MM.1S (cell line): Measurements from ENCODE around the gene YWHAQ.

Experiments used
- DNase-seq: peaks from one replicate; pipeline ENCODE4 v3.0.0-alpha.2; 2015
- H2AFZ ChIP-seq: fragments of 300-600 bp; sonication (generic); 2 replicates; pipeline ENCODE4 v1.6.0; 2016; ENCODE audit warnings: antibody characterized with exemption, low read length
- H3F3A ChIP-seq: fragments of 300-600 bp; sonication (generic); 2 replicates; pipeline ENCODE4 v1.6.1; 2016; ENCODE audit warnings: mild to moderate bottlenecking, antibody characterized with exemption, low read length, moderate library complexity, mixed read lengths; ENCODE audit not compliant: insufficient read depth
- H3K27ac ChIP-seq: fragments of 300-600 bp; sonication (generic); 2 replicates; pipeline ENCODE4 v1.5.1; 2016; ENCODE audit warnings: mild to moderate bottlenecking, low read length
- H3K27me3 ChIP-seq: fragments of 300-600 bp; sonication (generic); replicated peaks from 2 replicates; pipeline ENCODE4 v1.6.0; 2016; ENCODE audit warnings: low read length; ENCODE audit not compliant: insufficient read depth
- H3K36me3 ChIP-seq: fragments of 300-600 bp; sonication (generic); replicated peaks from 2 replicates; pipeline ENCODE4 v1.6.1; 2016; ENCODE audit warnings: mild to moderate bottlenecking, low read length, mixed read lengths; ENCODE audit not compliant: insufficient read depth
- H3K4me1 ChIP-seq: fragments of 300-600 bp; sonication (generic); 2 replicates; pipeline ENCODE4 v1.6.1; 2016; ENCODE audit warnings: low read length, mixed read lengths
- H3K4me2 ChIP-seq: fragments of 300-600 bp; sonication (generic); 2 replicates; pipeline ENCODE4 v1.6.0; 2016; ENCODE audit warnings: low read depth, low read length
- H3K4me3 ChIP-seq: fragments of 300-600 bp; sonication (generic); 2 replicates; pipeline ENCODE4 v1.5.1; 2016; ENCODE audit warnings: low read length, mixed read lengths
- H3K79me2 ChIP-seq: fragments of 300-600 bp; sonication (generic); 2 replicates; pipeline ENCODE4 v1.6.1; 2016; ENCODE audit warnings: mixed run types, low read length, mixed read lengths
- H3K9ac ChIP-seq: fragments of 300-600 bp; sonication (generic); 2 replicates; pipeline ENCODE4 v1.6.1; 2016; ENCODE audit warnings: low read length, mixed read lengths
- H3K9me2 ChIP-seq: fragments of 300-600 bp; sonication (generic); replicated peaks from 2 replicates; pipeline ENCODE4 v1.6.1; 2016; ENCODE audit warnings: mild to moderate bottlenecking, low read length, mixed read lengths; ENCODE audit not compliant: insufficient read depth
- H3K9me3 ChIP-seq: fragments of 300-600 bp; sonication (generic); replicated peaks from 2 replicates; pipeline ENCODE4 v1.6.1; 2016; ENCODE audit warnings: mild to moderate bottlenecking, low read length, mixed read lengths; ENCODE audit not compliant: insufficient read depth
- H4K20me1 ChIP-seq: fragments of 300-600 bp; sonication (generic); 2 replicates; pipeline ENCODE4 v1.6.1; 2016; ENCODE audit warnings: mild to moderate bottlenecking, low read length, moderate library complexity, mixed read lengths; ENCODE audit not compliant: insufficient read depth
- CTCF ChIP-seq: fragments of 300-600 bp; sonication (generic); IDR thresholded peaks from 2 replicates; pipeline ENCODE4 v1.5.1; 2016; ENCODE audit warnings: antibody characterized with exemption, low read length, mixed read lengths
- EZH2 ChIP-seq: fragments of 300-600 bp; sonication (generic); optimal IDR thresholded peaks from 2 replicates; pipeline ENCODE3; 2017; ENCODE audit warnings: low read depth, mild to moderate bottlenecking, antibody characterized with exemption, low read length, mixed read lengths
- EZH2phosphoT487 ChIP-seq: fragments of 300-600 bp; sonication (generic); IDR thresholded peaks from 2 replicates; pipeline ENCODE4 v1.6.1; 2018; ENCODE audit warnings: antibody characterized with exemption, low read length

YWHAQ gene

GRCh38 chr2:9660154-9660553 lies 29.4 kb upstream of the YWHAQ start:
- no peaks in the 10 kb centered on the region for H4K20me1 ChIP-seq
- H3K79me2 ChIP-seq: no peaks in the 10 kb centered on the region
- TF ChIP-seq CTCF (no peak), EZH2phosphoT487 (no peak), EZH2 (no peak)
- no peaks in the 10 kb centered on the region for H3K9me3 ChIP-seq
- H3K9me2 ChIP-seq: no peaks in the 10 kb centered on the region
- no peak overlapping the region for H2AFZ ChIP-seq
- peaks cover 9% of the 10 kb centered on the region for H3K4me1 ChIP-seq
- H3K27me3 ChIP-seq: no peaks in the 10 kb centered on the region
- no peak overlapping the region for H3K9ac ChIP-seq
- peaks cover 3% of the 10 kb centered on the region; the same call in 1 of the 2 replicates for H3F3A ChIP-seq
- H3K4me3 ChIP-seq: no peak overlapping the region
- H3K36me3 ChIP-seq: no peaks in the 10 kb centered on the region
- DNase-seq: no peak
- no peak overlapping the region for H3K4me2 ChIP-seq
- H3K27ac ChIP-seq: no peak overlapping the region

- Histone ChIP-seq H3K9ac (no peak overlapping the region), H3K9me3 (no peaks in the 10 kb centered on the region), H3K27ac (no peak overlapping the region), H2AFZ (no peak overlapping the region), H3F3A (peaks cover 3% of the 10 kb centered on the region; the same call in 1 of the 2 replicates), H3K9me2 (no peaks in the 10 kb centered on the region), H3K4me1 (peaks cover 9% of the 10 kb centered on the region), H3K4me2 (no peak overlapping the region), H4K20me1 (no peaks in the 10 kb centered on the region), H3K4me3 (no peak overlapping the region), H3K79me2 (no peaks in the 10 kb centered on the region), H3K36me3 (no peaks in the 10 kb centered on the region), H3K27me3 (no peaks in the 10 kb centered on the region)
- no peak for DNase-seq
- no peak for TF ChIP-seq EZH2
- no peak for TF ChIP-seq EZH2phosphoT487
- TF ChIP-seq CTCF: no peak
Measured at GRCh38 chr2:9658972-9659371, 28.2 kb upstream of the YWHAQ start.

GRCh38 chr2:9657731-9658130 lies 26.9 kb upstream of the YWHAQ start:
- Histone ChIP-seq H3F3A (no peaks in the 10 kb centered on the region), H3K27ac (no peak overlapping the region), H3K79me2 (no peaks in the 10 kb centered on the region), H4K20me1 (no peaks in the 10 kb centered on the region), H3K36me3 (no peaks in the 10 kb centered on the region), H3K27me3 (no peaks in the 10 kb centered on the region), H3K4me3 (no peak overlapping the region), H3K4me2 (no peak overlapping the region), H2AFZ (no peak overlapping the region), H3K9me2 (no peaks in the 10 kb centered on the region), H3K4me1 (peaks cover 3% of the 10 kb centered on the region), H3K9me3 (no peaks in the 10 kb centered on the region), H3K9ac (no peak overlapping the region)
- TF ChIP-seq EZH2: no peak
- no peak for TF ChIP-seq CTCF
- TF ChIP-seq EZH2phosphoT487: no peak
- DNase-seq: no peak
